CD4-positive, alpha-beta T cell (primary cell): ENCODE results near the gene HIGD1A. TPM values are rescaled to one million over a fixed set of nuclear protein-coding genes. Genes with fewer than 3 reads are reported as not detected.

Source experiments
- ATAC-seq: fragments of 200-7000 bp; cut with Tn5 transposase; one replicate; pipeline ENCODE4 v1.10.0; 2022; ENCODE audit warnings: mild to moderate bottlenecking; ENCODE audit not compliant: poor library complexity
- CTCF ChIA-PET: fragments of 350-600 bp; sonication (Branson Sonifier 250); formaldehyde crosslinking; loops from one replicate; lab custom pipeline; 2021; ENCODE audit warnings: antibody characterized with exemption, inconsistent platforms; lab: Charles Lee
- POLR2A ChIA-PET: fragments of 350-600 bp; sonication (Branson Sonifier 250); formaldehyde crosslinking; loops from one replicate; lab custom pipeline; 2021; ENCODE audit warnings: antibody characterized with exemption, inconsistent platforms; lab: Charles Lee
- DNase-seq, 14 experiments: peaks; one replicate each; pipeline ENCODE4 v3.0.0-alpha.2; 2013 to 2020; ENCODE audit warnings: mixed read lengths in 2 of 14
- H3K27ac ChIP-seq, 2 donors: one replicate each; pipeline versions ENCODE4 v1.5.1 to v1.7.0; 2013; ENCODE audit warnings: low read length in 2 of 2, low read depth in 1 of 2, mild to moderate bottlenecking in 1 of 2
- H3K27me3 ChIP-seq, 2 experiments: 1 replicate in 1 of 2; 2 replicates in 1 of 2; pipeline versions ENCODE4 v1.6.1 to v1.7.0; 2013; ENCODE audit warnings: low read length in 2 of 2, control low read depth in 1 of 2, mild to moderate bottlenecking in 1 of 2, moderate library complexity in 1 of 2; ENCODE audit not compliant: insufficient read depth in 2 of 2, control insufficient read depth in 1 of 2
- H3K36me3 ChIP-seq: one replicate; pipeline ENCODE4 v1.6.1; 2013; ENCODE audit warnings: low read length, control low read depth; ENCODE audit not compliant: insufficient read depth
- H3K4me1 ChIP-seq: one replicate; pipeline ENCODE4 v1.6.1; 2013; ENCODE audit warnings: low read length, control low read depth; ENCODE audit not compliant: insufficient read depth
- H3K4me3 ChIP-seq: one replicate; pipeline ENCODE4 v1.5.1; 2013; ENCODE audit warnings: mild to moderate bottlenecking, low read length, moderate library complexity
- H3K9me3 ChIP-seq, 2 experiments: 1 replicate in 1 of 2; 2 replicates in 1 of 2; pipeline versions ENCODE4 v1.6.1 to v1.7.0; 2013; ENCODE audit warnings: low read length in 2 of 2, mild to moderate bottlenecking in 2 of 2, control low read depth in 1 of 2, moderate library complexity in 1 of 2; ENCODE audit not compliant: control insufficient read depth in 1 of 2, insufficient read depth in 1 of 2
- H3K27ac Mint-ChIP-seq: one replicate; pipeline ENCODE4 v1.8.0; 2020; ENCODE audit warnings: mixed read lengths
- H3K27me3 Mint-ChIP-seq: one replicate; pipeline ENCODE4 v1.8.0; 2021; ENCODE audit warnings: mixed read lengths
- H3K36me3 Mint-ChIP-seq: one replicate; pipeline ENCODE4 v1.8.0; 2021; ENCODE audit warnings: low read depth, mixed read lengths
- H3K4me1 Mint-ChIP-seq: one replicate; pipeline ENCODE4 v1.8.0; 2021; ENCODE audit warnings: low read depth, mixed read lengths
- H3K4me3 Mint-ChIP-seq: one replicate; pipeline ENCODE4 v1.8.0; 2020; ENCODE audit warnings: mild to moderate bottlenecking, mixed read lengths
- H3K9me3 Mint-ChIP-seq: one replicate; pipeline ENCODE4 v1.8.0; 2020; ENCODE audit warnings: mixed read lengths
- intact Hi-C, 2 experiments: fragments of 100-400 bp; cut with DNase I in 1 of 2; cut with micrococcal nuclease in 1 of 2; formaldehyde crosslinking; loops; one replicate each; pipeline versions ENCODE4 v1.15.1 to v1.9.0; 2023 to 2025; cut with DNase I, micrococcal nuclease
- total RNA-seq, 174 experiments: library from RNA in 2 of 174; stranded (reverse) in 2 of 174; gene quantifications; one replicate each; pipeline ENCODE4 v1.2.3 and lab custom pipeline; 2021 to 2026
- TF ChIP-seq, protein P1 (sequence below): fragments of 200-600 bp; IDR thresholded peaks from one replicate; pipeline ENCODE4 v1.8.0; 2022; ENCODE audit warnings: antibody characterized with exemption, mild to moderate bottlenecking

HIGD1A gene
- total RNA-seq, 2 experiments from 2014 or later = 9.3 to 11.3 TPM

DNA sequence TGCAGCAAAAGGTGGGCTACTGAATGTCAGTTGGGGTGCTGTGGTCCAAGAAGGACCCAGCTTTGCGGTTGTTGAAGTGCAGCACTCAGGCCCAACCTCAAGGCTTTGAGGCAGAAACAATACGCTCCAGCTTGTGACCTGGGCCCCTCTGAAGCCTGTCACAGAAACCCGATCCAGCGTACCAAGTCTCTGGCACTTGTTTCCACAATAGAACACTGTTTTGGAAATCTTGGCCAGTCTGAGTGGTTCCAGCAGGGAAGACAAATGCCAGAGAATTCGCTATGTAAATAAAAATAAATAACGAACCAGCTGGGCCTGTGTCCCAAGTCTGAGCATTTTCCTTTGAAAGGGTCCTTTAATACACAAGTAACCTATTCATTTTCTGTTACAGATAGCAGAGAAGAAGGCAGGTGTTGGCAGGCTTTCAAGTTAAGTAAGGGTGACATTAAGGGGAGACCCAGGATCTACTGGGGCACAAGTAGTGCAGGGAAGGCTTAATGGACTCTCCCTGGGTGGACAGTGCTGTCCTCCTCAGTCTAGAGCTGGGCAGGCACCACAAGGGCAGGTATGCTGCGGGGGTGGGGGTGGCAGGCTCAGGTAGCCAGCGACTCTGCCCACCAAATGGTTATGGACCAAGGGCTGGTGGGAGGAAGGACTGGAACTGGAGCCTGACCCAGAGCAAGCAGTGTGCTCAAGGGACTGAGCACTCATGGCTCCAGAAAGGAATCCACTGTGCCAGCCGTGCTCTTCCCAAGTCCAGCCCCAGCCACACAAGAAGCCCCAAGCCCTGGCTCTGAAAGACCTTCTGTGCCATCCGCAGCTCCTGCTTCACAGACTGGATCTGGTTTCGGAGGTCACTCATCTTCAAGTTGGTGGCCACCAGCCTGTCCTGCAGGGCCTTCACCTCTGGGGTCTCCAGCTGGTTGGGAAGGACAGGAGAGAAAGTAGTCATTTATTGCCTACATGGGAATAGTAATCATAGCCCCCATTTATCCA lies 57.5 kb downstream of the HIGD1A start:
- ATAC-seq (no peak), DNase-seq (no peak)
- no peaks in the 10 kb centered on the region for H3K9me3 ChIP-seq
- Mint-ChIP-seq H3K27me3 (no peaks in the 10 kb centered on the region), H3K4me1 (peaks cover 57% of the 10 kb centered on the region), H3K36me3 (no peaks in the 10 kb centered on the region), H3K4me3 (no peak overlapping the region), H3K27ac (peak overlapping the region; percentile 88), H3K9me3 (no peaks in the 10 kb centered on the region)
- no peak overlapping the region for H3K4me3 ChIP-seq
- ChIA-PET POLR2A (interaction anchor here (0.6 to 1.5 kb wide), 6 partner anchors 9 to 799 kb away, joined by 3 to 5 read pairs (median 4); partner anchors contain the start of gene VIPR1), CTCF (no interaction called here)
- intact Hi-C loops = loop anchor here in 1 of 2 experiments (5.0 kb wide), 1 partner anchor 164 kb away; the partner anchor contains the start of gene SEC22C
- H3K36me3 ChIP-seq = no peaks in the 10 kb centered on the region
- H3K27ac ChIP-seq = peak overlapping the region in 1 of 2 donors; percentile 54
- TF ChIP-seq, protein P1, sequence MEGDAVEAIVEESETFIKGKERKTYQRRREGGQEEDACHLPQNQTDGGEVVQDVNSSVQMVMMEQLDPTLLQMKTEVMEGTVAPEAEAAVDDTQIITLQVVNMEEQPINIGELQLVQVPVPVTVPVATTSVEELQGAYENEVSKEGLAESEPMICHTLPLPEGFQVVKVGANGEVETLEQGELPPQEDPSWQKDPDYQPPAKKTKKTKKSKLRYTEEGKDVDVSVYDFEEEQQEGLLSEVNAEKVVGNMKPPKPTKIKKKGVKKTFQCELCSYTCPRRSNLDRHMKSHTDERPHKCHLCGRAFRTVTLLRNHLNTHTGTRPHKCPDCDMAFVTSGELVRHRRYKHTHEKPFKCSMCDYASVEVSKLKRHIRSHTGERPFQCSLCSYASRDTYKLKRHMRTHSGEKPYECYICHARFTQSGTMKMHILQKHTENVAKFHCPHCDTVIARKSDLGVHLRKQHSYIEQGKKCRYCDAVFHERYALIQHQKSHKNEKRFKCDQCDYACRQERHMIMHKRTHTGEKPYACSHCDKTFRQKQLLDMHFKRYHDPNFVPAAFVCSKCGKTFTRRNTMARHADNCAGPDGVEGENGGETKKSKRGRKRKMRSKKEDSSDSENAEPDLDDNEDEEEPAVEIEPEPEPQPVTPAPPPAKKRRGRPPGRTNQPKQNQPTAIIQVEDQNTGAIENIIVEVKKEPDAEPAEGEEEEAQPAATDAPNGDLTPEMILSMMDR = no peak
- H3K4me1 ChIP-seq = peaks cover 57% of the 10 kb centered on the region
- H3K27me3 ChIP-seq = no peaks in the 10 kb centered on the region

GRCh38 chr3:42745776-42746454 lies 58.4 kb downstream of the HIGD1A start:
- H3K9me3 Mint-ChIP-seq = no peaks in the 10 kb centered on the region
- ATAC-seq (no peak), DNase-seq (peak in 1 of 14 experiments; percentile 4)
- H3K4me1 Mint-ChIP-seq = peaks cover 57% of the 10 kb centered on the region
- H3K27ac ChIP-seq = no peak overlapping the region
- peaks cover 57% of the 10 kb centered on the region for H3K4me1 ChIP-seq
- no peaks in the 10 kb centered on the region for H3K36me3 ChIP-seq
- H3K27ac Mint-ChIP-seq = no peak overlapping the region
- H3K27me3 Mint-ChIP-seq = no peaks in the 10 kb centered on the region
- no peaks in the 10 kb centered on the region for H3K36me3 Mint-ChIP-seq
- H3K27me3 ChIP-seq = no peaks in the 10 kb centered on the region
- TF ChIP-seq, protein P1 = no peak
- ChIA-PET CTCF (no interaction called here), POLR2A (interaction anchor here (0.6 to 1.5 kb wide), 2 partner anchors 10 to 143 kb away, joined by 3 read pairs; no protein-coding TSS in a partner anchor)
- H3K4me3 ChIP-seq = no peak overlapping the region
- no peak overlapping the region for H3K4me3 Mint-ChIP-seq
- intact Hi-C loops = loop anchor here in 1 of 2 experiments (5.0 kb wide), 1 partner anchor 164 kb away; the partner anchor contains the start of gene SEC22C
- no peaks in the 10 kb centered on the region for H3K9me3 ChIP-seq

GRCh38 chr3:42745291-42745745 lies 59.0 kb downstream of the HIGD1A start:
- TF ChIP-seq, protein P1 = no peak
- no peak overlapping the region for H3K27ac Mint-ChIP-seq
- no peaks in the 10 kb centered on the region for H3K36me3 ChIP-seq
- H3K27me3 ChIP-seq = no peaks in the 10 kb centered on the region
- no peak overlapping the region for H3K4me3 ChIP-seq
- no peak overlapping the region for H3K27ac ChIP-seq
- H3K27me3 Mint-ChIP-seq = no peaks in the 10 kb centered on the region
- H3K4me1 ChIP-seq = peaks cover 57% of the 10 kb centered on the region
- H3K36me3 Mint-ChIP-seq = no peaks in the 10 kb centered on the region
- ChIA-PET POLR2A (interaction anchor here (0.6 to 1.5 kb wide), 2 partner anchors 11 to 143 kb away, joined by 3 read pairs; no protein-coding TSS in a partner anchor), CTCF (no interaction called here)
- ATAC-seq = no peak
- H3K4me1 Mint-ChIP-seq = peaks cover 57% of the 10 kb centered on the region
- no peaks in the 10 kb centered on the region for H3K9me3 ChIP-seq
- DNase-seq = no peak
- no peak overlapping the region for H3K4me3 Mint-ChIP-seq
- no peaks in the 10 kb centered on the region for H3K9me3 Mint-ChIP-seq
- intact Hi-C loops = loop anchor here in 1 of 2 experiments (5.0 kb wide), 1 partner anchor 163 kb away; the partner anchor contains the start of gene SEC22C
